H1 (cell line): ENCODE measurements around the gene RCC2.

ENCODE experiments used
- CTCF ChIP-seq, 3 experiments: IDR thresholded peaks; 1 replicate in 2 of 3; 2 replicates in 1 of 3; pipeline versions ENCODE4 v1.5.1 to v1.6.1; 2011; ENCODE audit warnings: low read length in 3 of 3, mild to moderate bottlenecking in 3 of 3, inconsistent platforms in 2 of 3, low read depth in 1 of 3, moderate library complexity in 1 of 3; ENCODE audit not compliant: insufficient read depth in 1 of 3; ENCODE audit errors: control extremely low read depth in 1 of 3
- EZH2 ChIP-seq: fragments of 200-600 bp; sonication (generic); IDR thresholded peaks from 2 replicates; pipeline ENCODE4 v1.7.1; 2012; ENCODE audit warnings: low read depth, mild to moderate bottlenecking, moderate library complexity, low read length, inconsistent platforms; ENCODE audit not compliant: severe bottlenecking
- FOSL1 ChIP-seq: IDR thresholded peaks from 2 replicates; pipeline ENCODE4 v1.6.1; 2011; ENCODE audit warnings: mild to moderate bottlenecking, low read depth, low read length, moderate library complexity; ENCODE audit not compliant: insufficient read depth
- GABPA ChIP-seq: IDR thresholded peaks from 2 replicates; pipeline ENCODE4 v1.6.1; 2011; ENCODE audit warnings: mild to moderate bottlenecking, low read length, moderate library complexity, borderline replicate concordance; ENCODE audit not compliant: insufficient read depth
- MAFK ChIP-seq: IDR thresholded peaks from 2 replicates; pipeline ENCODE4 v1.6.1; 2012; ENCODE audit warnings: low read depth, mild to moderate bottlenecking, improper control_type of control experiment, low read length
- RXRA ChIP-seq: IDR thresholded peaks from 2 replicates; pipeline ENCODE4 v1.6.1; 2011; ENCODE audit warnings: low read depth, mild to moderate bottlenecking, low read length, moderate library complexity; ENCODE audit not compliant: insufficient read depth

GRCh38 chr1:17371896-17372295 lies 67.6 kb downstream of the RCC2 start, which contains the start of gene PADI6:
- no peak for TF ChIP-seq RXRA
- TF ChIP-seq FOSL1 = no peak
- TF ChIP-seq EZH2 = no peak
- no peak for TF ChIP-seq CTCF (IDR thresholded peaks at IDR 0.05; ENCODE audit: control extremely low read depth in 1 of 3, insufficient read depth in 1 of 3, low read depth in 1 of 3, low read length in 3 of 3)
- TF ChIP-seq MAFK = no peak
- TF ChIP-seq GABPA = no peak
